SH-SY5Y (cell line): ENCODE data around the gene ZNRF4.

Experiments used
- GATA2 ChIP-seq: IDR thresholded peaks from 2 replicates; pipeline ENCODE4 v1.6.1; 2011; ENCODE audit warnings: mild to moderate bottlenecking, low read depth, low read length
- GATA3 ChIP-seq: IDR thresholded peaks from 2 replicates; pipeline ENCODE4 v1.6.1; 2011; ENCODE audit warnings: low read depth, mild to moderate bottlenecking, low read length, moderate library complexity

ZNRF4 gene, protein sequence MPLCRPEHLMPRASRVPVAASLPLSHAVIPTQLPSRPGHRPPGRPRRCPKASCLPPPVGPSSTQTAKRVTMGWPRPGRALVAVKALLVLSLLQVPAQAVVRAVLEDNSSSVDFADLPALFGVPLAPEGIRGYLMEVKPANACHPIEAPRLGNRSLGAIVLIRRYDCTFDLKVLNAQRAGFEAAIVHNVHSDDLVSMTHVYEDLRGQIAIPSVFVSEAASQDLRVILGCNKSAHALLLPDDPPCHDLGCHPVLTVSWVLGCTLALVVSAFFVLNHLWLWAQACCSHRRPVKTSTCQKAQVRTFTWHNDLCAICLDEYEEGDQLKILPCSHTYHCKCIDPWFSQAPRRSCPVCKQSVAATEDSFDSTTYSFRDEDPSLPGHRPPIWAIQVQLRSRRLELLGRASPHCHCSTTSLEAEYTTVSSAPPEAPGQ

DNA sequence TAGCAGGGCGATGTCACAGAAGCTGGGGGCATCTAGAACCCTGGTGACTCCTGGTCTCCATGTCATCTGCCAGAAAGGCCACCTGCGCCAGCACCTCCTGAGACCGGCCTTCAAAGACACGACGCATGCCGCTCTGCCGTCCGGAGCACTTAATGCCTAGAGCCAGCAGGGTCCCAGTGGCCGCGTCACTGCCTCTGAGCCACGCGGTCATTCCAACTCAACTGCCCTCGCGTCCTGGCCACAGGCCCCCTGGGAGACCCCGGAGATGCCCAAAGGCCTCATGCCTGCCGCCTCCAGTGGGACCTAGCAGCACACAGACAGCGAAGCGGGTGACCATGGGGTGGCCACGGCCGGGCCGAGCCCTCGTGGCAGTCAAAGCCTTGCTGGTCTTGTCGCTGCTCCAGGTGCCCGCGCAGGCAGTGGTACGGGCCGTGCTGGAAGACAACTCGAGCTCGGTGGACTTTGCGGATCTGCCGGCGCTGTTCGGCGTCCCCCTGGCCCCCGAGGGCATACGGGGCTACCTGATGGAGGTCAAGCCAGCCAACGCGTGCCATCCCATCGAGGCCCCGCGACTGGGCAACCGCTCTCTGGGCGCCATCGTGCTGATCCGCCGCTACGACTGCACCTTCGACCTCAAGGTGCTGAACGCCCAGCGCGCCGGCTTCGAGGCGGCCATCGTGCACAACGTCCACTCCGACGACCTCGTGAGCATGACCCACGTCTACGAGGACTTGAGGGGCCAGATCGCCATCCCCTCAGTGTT is at the start of gene ZNRF4:
Gene ZNRF4, plus strand, starts transcription at position 51 of the 763 bp plus-strand sequence. Its CDS starts 75 bp downstream, at position 126.
- TF ChIP-seq GATA3 (no peak), GATA2 (no peak)

DNA sequence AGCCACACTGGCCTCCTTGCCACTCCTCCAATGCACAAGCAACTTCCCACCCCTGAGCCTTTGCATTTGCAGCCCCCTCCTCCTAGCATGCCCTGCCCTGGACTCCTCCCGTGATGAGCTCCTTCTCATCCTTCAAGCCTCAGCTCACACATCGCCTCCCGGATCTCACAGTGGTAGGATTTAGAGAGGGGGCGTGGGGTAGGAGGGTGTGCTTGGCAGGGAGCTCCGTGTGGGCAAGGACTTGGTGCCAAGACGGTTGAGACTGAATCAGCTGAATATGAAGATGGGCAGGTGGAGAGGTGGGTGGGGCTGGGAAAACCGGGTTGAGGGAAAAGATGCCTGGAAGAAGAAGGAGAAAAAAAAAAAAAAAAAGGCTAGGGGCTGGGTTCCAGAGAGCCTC is 48.4 kb upstream of the ZNRF4 start:
- TF ChIP-seq GATA2 (no peak), GATA3 (no peak)

DNA sequence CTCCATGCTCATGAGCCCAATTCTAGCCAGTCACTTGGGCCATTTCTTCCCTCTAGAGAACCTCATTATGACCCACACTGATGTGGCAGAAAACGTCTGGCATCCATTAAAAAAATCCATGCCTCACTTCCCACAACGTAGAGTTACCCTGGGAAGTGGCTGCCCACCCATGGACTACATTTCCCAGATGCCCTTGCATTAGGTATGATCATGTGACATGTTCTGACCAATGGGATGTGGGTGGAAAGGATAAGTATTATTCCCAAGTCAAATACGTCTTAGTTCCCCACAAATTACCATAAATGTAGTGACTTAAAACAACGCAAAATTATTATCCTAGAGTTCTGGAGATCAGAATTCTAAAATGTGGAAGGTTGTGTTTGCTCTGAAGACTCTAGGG is 47.9 kb upstream of the ZNRF4 start:
- no peak for TF ChIP-seq GATA3
- no peak for TF ChIP-seq GATA2

DNA sequence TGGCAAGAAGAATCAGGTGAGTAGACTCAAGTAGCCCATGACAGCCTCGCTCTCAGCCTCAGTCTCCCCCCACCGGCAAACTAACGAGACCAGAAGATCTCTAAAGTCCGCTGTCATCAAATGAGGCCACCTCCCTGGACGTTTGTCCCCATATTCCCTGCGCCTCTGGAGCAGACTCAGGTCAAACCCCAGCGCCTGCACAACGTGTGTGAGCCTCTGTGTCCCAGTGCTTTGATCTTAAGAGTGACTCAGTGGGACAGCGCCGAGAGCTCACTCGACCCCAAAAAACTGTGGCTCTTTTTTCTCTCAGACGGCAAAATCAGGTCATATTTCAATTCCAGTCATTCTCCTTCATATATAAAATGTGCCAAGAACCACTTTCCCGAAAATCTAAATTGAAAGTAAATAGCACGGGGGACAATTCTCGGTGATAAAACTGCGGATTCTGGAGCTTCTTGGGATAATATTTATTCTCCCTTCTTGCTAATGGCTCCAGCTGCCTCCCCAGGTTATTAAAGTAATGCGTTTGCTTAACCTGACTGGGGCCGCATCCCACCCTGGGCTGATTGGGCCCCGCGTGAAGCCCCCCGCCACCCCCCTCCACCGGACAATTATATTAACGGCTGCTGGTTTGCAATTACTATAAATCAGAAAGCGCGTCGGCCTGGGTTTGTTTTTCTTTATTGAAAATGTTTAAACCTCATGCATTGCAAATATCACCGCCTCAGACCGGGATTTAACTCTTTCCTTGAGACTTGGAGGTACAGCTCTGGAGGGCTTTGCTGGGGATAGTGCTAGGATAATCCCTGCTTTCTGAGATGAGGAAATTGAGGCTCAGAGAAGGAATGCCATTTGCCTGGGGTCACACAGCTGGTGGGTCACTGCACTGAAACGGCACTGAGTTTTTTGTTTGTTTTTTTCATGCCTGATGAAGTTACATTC is 37.5 kb upstream of the ZNRF4 start:
- TF ChIP-seq GATA3 (no peak), GATA2 (no peak)

DNA sequence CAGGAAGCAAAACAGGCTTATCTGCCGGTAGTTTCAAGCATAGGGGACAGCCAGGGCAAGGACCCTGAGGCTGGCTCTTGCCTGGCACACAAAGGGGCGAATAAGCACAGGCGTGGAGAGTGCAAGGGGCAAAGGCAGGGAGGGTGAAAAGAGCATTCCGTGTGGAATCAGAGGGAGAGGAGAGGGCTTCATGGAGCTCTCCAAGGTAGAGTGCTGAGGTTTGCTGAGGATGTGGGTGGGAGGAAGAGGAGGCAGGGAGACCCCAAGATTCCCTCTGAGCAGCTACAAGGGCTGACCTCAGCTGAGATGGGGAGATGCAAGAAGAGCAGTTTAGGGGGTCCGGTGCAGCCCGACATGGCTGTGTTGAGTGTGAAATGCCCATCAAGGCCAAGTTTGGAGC is 36.5 kb upstream of the ZNRF4 start:
- TF ChIP-seq GATA2: no peak
- no peak for TF ChIP-seq GATA3

DNA sequence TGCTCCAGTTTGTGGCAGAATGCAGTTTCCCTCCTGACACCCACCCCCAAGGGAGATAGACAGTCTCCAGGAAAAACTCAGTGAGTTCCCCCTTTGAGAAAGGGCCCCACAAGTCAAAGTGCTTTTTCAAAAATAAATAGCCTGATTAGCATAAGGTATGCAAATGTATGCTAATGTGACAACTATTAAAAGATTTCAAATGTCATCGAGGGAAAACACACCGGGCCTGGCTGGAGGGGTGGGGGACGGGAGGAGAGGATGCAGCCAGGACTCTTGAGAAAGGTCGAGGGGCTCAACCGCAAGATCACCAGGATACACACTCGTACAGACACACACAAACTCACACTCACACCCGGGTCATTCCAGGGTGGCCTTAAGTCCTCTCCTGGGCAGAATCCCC is 34.3 kb upstream of the ZNRF4 start:
- no peak for TF ChIP-seq GATA3
- TF ChIP-seq GATA2: no peak

DNA sequence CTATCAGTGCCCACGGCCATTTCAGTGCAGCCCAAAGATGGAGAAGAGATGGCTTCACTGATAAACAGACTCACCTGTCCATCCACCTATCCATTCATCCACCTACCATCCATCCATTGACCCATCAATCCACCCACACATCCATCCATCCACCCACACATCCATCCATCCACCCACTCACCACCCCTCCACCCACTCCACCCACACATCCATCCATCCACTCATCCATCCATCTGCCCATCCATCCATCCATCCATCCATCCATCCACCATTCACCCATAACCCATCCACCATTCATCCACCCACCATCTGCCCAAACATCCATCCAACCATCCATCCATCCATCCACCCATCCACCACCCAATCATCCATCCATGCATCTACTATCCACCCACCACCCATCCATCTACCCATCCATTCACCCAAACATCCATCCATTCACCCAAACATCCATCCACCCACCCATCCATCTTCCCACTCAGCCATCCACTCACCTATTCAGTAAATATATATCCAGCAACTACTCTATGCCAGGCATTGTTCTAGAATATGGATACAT is 31.6 kb upstream of the ZNRF4 start:
- TF ChIP-seq GATA2 (no peak), GATA3 (no peak)

DNA sequence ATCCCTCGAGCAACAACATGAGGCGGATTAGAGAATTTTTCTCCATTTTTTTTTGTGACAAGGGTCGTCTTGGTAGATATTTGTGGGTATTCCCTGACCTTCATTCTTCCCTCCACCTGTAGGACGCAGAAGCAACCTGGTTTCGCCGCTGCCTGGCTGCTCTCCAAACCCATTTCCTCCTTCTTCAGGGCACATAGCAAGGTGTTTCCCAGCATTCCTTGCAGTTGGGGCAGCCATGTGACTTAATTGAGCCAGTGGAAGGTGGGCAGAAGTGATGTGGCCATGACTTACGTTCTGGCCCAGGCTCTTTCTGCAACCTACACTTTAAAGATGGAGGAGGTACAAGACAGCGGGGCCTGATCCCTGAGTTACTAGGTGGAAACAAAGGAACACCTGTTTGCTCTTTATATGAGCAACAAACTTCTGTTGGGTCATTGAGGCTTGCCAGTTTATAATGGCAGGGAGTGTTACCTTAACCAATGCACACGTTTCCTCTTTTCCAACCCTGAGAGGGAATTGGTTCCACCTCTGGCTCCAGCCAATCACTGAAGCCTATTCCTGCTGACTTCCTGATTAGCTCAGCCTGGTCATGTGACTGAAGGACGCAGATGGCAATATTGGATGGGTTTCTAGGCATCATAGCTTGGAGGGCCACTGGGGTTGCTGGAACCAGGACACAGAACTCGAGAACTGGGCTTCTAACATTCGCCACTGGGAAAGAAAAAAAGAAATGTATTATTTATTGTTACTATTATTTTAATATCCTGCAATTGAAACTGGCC is 30.8 kb upstream of the ZNRF4 start:
- TF ChIP-seq GATA3 (no peak), GATA2 (no peak)

DNA sequence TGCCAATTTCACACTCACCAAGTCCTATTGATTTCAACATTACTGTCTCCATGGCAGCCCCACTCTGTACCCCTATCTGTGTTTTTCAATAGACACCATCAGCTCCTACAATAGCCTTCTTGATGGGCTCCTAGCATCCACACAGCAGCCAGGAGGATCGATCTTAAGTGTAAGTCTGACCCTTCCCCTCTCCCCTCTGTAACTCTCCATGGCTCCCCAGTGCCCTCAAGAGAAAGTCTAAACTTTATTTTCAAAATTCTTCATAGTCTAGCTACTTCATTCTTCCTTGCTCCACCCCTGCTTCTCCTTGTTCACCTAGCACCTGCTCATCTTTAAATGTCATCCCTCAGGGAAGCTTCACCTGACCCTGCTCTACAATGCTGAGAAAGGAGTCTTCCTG is 30.0 kb upstream of the ZNRF4 start:
- TF ChIP-seq GATA3: no peak

DNA sequence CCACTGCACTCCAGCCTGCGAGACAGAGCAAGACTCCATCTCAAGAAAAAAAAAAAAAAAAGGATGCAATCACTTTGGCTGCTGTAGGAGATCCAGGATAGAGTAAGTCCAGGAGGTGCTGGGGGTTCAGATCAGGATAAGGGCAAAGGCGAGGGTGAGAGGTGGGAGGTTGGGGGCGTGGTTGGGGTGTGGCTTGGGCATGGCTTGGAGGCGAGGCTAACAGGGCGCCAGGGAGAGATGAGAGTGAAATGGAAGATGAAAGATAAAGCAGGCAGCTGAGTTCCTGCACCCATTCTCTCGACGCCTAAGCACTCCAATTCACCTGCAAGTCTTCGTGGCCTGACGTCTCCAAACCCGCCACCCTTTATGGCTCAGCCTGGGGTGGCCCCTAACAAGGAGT is 25.0 kb upstream of the ZNRF4 start:
- TF ChIP-seq GATA2 (0 out of 2 replicates have a peak, but pooled peaks have one; percentile 36), GATA3 (no peak)

DNA sequence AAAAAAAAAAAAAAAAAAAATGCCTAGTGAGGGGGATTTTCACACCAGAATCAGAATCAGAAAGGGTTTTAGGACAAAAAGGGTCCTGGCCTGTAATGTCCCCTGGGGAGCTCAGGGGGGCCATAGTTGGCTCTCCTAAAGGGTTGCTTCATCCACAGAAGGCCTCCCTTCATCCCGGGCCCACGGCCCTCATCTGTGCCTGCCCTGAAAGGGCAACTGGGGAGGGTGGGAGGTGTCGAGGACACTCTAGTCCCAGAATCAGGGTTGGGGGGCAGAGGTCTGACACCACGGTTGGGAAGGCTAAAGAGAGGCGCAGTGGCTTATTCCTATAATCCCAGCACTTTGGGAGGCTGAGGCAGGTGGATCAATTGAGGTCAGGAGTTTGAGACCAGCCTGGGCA is 22.5 kb upstream of the ZNRF4 start:
- TF ChIP-seq GATA2 (no peak), GATA3 (no peak)

DNA sequence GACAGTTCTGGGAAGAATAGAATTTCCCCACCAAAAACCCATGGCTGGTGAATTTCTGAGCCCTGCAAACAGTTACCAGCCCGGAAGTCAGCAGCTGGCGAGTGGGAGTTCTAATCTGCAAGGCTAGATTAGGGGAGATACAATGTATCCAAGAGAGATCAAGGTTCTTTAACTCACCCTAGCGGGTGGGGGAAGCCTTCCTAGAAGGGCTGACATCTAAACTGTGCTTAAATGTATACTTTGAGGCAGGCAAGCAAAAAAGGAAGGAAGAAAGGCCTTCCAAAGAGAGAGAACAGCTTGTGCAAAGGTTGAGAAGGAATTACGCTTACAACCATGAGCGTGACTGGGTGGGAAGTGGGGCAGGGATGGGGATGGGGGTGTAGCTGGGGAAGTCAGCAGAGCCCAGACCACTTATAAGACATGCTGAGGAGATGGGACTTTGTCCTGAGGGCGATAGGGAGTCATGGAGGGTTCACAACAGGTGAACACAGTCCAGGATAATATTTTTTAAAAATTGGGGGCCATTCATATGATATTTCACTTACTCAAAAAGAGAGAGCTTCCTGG is 20.8 kb upstream of the ZNRF4 start:
- no peak for TF ChIP-seq GATA3
- TF ChIP-seq GATA2: no peak
